Measurements from ENCODE around the gene PITPNC1.

GRCh38 chr17:67531291-67531690, 154.2 kb downstream of the PITPNC1 start:
- TF ChIP-seq, protein P1, sequence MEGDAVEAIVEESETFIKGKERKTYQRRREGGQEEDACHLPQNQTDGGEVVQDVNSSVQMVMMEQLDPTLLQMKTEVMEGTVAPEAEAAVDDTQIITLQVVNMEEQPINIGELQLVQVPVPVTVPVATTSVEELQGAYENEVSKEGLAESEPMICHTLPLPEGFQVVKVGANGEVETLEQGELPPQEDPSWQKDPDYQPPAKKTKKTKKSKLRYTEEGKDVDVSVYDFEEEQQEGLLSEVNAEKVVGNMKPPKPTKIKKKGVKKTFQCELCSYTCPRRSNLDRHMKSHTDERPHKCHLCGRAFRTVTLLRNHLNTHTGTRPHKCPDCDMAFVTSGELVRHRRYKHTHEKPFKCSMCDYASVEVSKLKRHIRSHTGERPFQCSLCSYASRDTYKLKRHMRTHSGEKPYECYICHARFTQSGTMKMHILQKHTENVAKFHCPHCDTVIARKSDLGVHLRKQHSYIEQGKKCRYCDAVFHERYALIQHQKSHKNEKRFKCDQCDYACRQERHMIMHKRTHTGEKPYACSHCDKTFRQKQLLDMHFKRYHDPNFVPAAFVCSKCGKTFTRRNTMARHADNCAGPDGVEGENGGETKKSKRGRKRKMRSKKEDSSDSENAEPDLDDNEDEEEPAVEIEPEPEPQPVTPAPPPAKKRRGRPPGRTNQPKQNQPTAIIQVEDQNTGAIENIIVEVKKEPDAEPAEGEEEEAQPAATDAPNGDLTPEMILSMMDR (IDR thresholded peaks at IDR 0.05) = no peak
- no peak for TF ChIP-seq POLR2A (IDR thresholded peaks at IDR 0.05)

All from uterus (tissue), 2 donors.